Measurements from ENCODE around the gene KDM7A.
A peak's percentile ranks its signal among the peaks of the same experiment; 100 is the strongest.

The KDM7A gene

GRCh38 chr7:140179339-140179738, 2.6 kb upstream of the KDM7A start:
- DNase-seq (ENCODE audit: low read depth) = no peak
- no peak overlapping the region for H3K4me3 ChIP-seq (ENCODE audit: low read depth, low read length)
- TF ChIP-seq MYC (IDR thresholded peaks at IDR 0.05; ENCODE audit: low read depth, low read length) = no peak
- TF ChIP-seq POLR2A (IDR thresholded peaks at IDR 0.05; ENCODE audit: extremely low read depth, insufficient read length) = no peak
- no peak for TF ChIP-seq MAX (IDR thresholded peaks at IDR 0.05; ENCODE audit: low read depth, low read length)
- TF ChIP-seq CTCF (IDR thresholded peaks at IDR 0.05; ENCODE audit: low read depth, low read length) = no peak

- no peak for TF ChIP-seq MAX (IDR thresholded peaks at IDR 0.05; ENCODE audit: low read depth, low read length)
- TF ChIP-seq MYC (IDR thresholded peaks at IDR 0.05; ENCODE audit: low read depth, low read length) = no peak
- no peak for TF ChIP-seq POLR2A (IDR thresholded peaks at IDR 0.05; ENCODE audit: extremely low read depth, insufficient read length)
- no peak for TF ChIP-seq CTCF (IDR thresholded peaks at IDR 0.05; ENCODE audit: low read depth, low read length)
- DNase-seq (ENCODE audit: low read depth) = peak; percentile 47
- H3K4me3 ChIP-seq (ENCODE audit: low read depth, low read length) = peak overlapping the region; percentile 53
Observed at GRCh38 chr7:140176122-140176701, 571 bp downstream of the KDM7A start.

- peak; percentile 98 for DNase-seq (ENCODE audit: low read depth)
- TF ChIP-seq MAX (IDR thresholded peaks at IDR 0.05; ENCODE audit: low read depth, low read length) (peak; percentile 71), POLR2A (IDR thresholded peaks at IDR 0.05; ENCODE audit: extremely low read depth, insufficient read length) (no peak), CTCF (IDR thresholded peaks at IDR 0.05; ENCODE audit: low read depth, low read length) (peak; percentile 85), MYC (IDR thresholded peaks at IDR 0.05; ENCODE audit: low read depth, low read length) (peak; percentile 26; the same call in 1 of the 2 replicates)
- H3K4me3 ChIP-seq (ENCODE audit: low read depth, low read length) = peak overlapping the region; percentile 52
Observed at GRCh38 chr7:140175221-140176121, 1.3 kb downstream of the KDM7A start.

- TF ChIP-seq CTCF (IDR thresholded peaks at IDR 0.05; ENCODE audit: low read depth, low read length) (no peak), MYC (IDR thresholded peaks at IDR 0.05; ENCODE audit: low read depth, low read length) (no peak), POLR2A (IDR thresholded peaks at IDR 0.05; ENCODE audit: extremely low read depth, insufficient read length) (no peak), MAX (IDR thresholded peaks at IDR 0.05; ENCODE audit: low read depth, low read length) (no peak)
- H3K4me3 ChIP-seq (ENCODE audit: low read depth, low read length) = no peak overlapping the region
- DNase-seq (ENCODE audit: low read depth) = no peak
Observed at GRCh38 chr7:140174217-140174616, 2.6 kb downstream of the KDM7A start.

- DNase-seq (ENCODE audit: low read depth) = no peak
- H3K4me3 ChIP-seq (ENCODE audit: low read depth, low read length) = no peak overlapping the region
- TF ChIP-seq MYC (IDR thresholded peaks at IDR 0.05; ENCODE audit: low read depth, low read length) = no peak
- no peak for TF ChIP-seq MAX (IDR thresholded peaks at IDR 0.05; ENCODE audit: low read depth, low read length)
- TF ChIP-seq POLR2A (IDR thresholded peaks at IDR 0.05; ENCODE audit: extremely low read depth, insufficient read length) = no peak
- TF ChIP-seq CTCF (IDR thresholded peaks at IDR 0.05; ENCODE audit: low read depth, low read length) = no peak
Observed at GRCh38 chr7:140170375-140170774, 6.4 kb downstream of the KDM7A start.

All from NB4 (cell line).